MV-4-11 (cell line): ENCODE measurements around the gene JDP2.

ENCODE experiments used
- DNase-seq: peaks from one replicate; lab custom pipeline; 2025; lab: John Stamatoyannopoulos, UW

The JDP2 gene

DNA sequence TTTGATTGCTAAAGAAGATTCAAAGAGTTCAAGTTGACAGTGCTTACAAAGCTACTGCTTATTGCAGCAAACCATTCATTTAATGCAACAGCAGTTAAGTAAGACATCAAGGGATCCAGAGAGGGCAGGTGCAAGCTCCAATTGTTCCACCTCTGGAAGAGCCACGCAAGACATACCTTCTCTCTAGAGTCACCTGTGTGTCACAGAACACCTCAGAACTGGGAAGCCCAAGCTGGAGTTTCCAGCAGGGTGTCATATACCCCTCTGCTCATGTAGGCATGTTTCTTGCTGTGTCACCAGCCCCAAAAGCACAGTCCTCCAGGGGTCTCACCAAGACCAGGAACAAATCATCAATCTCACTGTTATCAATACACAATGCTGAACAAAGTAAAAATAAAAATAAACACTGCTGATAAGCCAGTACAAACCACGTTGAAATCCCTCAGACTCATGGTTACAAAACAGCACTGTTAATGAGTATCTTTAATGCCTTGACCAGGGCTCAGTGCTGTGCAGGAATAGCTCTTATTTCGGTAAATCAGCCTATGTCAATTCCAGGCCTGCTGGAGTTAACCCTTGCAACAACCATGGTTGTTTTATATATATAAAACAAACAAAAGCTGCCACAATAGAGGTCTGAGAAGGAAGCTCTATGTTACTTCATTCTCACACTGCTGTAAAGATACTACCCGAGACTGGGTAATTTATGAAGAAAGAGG lies 57.0 kb downstream of the JDP2 start:
- no peak for DNase-seq

DNA sequence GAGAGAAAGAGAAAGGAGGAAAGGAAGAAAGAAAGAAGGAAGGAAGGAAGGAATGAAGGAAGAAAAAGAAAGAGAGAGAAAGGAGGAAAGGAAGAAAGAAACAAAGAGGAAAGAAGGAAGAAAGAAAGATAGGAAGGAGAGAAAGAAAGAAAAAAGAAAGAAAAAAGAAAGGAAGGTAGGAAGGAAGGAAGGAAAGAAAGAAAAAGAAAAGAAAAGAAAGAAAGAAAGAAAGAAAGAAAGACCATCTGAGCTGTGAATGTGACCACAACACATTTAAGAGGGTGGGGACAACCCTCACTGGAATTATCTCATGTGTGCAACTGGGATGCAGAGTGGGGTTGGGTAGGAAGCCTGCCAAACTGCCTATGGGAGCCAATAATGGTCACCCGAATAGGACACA lies 58.5 kb downstream of the JDP2 start:
- no peak for DNase-seq

DNA sequence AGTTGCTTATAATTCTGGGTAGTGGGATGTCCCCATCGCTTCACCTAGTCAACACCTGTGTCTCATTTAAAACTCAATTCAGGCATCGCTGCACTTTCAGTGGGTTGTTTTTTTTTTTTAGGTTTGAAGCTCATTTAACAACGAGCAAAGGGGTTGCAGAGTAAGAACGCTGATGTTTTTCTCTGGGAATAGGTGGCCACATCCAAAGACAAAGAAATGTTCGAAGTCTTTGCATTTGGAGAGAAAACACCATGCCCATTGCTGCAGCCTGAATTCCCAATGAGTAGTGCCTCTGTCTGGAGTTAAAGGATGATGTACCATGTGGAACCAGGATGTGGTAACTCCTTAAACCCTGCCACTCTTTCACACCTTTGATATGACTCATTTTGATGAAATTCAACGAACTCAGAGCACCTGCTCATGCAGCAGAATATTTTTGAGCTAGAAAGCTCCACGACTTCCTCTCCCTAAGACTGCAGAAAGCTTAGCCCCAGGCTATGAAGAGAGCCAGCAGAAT lies 59.4 kb downstream of the JDP2 start:
- DNase-seq: no peak

DNA sequence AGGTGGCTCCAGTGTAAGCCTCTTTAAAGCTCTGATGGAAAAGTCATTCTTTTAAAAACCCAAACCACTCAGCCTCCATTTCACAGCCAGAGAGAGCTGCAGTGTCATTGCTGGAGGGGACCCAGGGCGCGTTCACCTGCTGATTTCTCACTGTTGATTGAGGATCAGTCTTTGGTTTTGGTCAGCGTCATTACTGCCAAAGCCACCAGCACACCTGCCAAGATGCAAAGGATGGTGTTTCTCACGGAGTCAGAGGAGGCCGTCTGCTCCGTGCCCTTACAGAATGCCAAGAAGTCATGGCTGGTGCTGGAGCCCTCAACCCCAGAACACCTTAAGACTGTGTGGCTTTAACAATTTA lies 61.6 kb downstream of the JDP2 start:
- DNase-seq: no peak

DNA sequence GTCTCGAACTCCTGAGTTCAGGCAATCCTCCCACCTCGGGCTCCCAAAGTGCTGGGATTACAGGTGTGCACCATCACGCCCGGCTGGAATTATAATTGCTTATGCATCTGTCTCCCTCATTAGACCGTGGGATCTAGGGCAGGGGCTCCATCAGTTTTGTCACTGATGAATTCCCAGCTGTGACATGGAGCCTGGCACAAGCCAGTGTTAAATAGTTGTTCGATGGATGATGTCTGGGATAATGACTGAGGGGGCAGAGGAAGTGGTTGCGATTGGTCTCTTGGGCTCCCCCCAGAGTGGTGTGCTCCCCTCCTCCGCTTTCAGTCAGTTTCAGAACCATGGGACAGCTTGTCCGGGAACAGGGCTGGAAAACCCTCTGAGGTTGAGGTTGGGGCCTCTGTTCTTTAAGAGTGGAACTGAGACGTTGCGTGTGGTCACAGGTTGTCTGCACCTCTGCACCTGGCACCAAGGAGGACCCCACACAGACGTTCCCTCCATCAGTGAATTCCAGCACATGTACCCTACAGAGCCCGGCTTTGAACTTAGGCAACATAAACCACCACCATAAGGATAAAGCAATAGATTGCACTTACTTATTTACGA lies 63.7 kb downstream of the JDP2 start:
- no peak for DNase-seq

DNA sequence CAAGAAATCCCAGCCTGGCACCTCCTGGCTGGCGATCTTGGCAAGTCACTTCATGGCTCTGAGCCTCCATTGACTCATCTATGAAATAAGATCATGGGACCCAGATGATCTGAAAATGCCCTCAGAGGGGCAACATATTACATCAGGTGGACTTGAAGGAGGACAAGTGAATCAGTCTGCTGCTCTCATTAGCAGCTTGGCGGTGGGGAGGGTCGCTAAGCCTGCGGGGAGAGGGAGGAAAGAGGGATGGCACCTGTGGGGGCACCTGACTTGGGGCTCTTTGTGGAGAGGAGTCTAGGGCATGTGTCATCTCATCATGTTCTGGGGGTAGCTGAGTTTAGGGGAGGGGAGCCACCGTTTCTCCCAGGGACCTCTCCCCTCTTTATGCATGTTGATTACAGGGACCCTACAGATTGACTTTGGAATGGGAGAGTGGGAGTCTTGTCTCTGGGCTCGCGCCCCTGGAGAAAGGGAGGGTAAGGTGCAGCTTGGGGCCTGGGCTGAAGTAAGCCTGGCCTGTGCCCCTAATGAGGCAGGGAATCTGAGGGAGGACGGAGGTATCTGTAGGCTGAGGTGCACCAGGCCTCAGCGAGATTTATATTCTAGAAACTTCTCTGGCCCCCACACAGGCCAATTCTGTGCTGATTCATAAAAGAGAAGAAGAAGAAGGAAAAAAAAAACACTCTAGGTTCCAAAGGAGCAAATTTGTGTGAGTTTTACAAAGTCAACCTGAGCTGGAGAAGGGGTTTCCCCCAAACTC lies 65.2 kb downstream of the JDP2 start:
- no peak for DNase-seq

DNA sequence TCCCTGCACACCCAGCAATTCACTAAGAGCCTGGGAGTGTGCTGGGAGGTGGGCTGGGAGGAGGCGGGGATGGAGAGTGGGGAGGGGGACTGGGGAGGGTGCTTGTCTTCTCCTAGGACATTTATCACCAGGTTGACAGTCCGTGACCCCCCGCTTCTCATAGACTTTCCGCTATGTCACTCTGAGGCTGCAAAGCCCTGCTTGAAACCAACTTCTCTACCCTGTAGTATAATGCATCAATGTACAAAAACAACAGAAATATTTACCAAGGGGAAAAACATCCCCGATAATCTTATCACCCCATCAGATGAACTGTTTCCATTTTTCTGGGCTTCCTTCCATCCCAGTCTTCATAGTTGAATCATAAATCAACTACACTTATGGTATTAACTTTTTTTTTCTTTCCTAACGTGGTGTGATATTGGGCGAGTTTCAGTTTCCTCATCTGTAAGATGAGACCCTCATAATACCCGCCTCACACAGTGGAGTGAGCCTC lies 65.8 kb downstream of the JDP2 start:
- no peak for DNase-seq

DNA sequence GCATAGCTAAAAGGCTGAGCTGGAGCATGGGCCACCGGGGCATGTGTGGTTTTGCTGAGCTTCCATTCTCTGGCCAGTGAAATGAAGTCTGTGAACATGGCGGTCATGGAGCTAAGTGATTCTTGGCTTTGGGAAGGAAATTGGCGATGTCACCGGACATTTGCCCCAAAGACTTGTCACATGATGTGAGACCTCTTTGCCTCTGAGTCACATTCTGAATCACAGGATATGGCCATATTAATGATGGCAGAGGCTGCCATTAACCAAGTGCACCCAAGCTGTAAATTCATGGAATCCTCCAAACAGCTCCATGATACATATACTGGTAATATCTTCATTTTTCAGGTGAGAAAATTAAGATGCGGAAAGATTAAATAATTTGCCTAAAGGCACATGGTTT lies 67.1 kb downstream of the JDP2 start:
- no peak for DNase-seq

DNA sequence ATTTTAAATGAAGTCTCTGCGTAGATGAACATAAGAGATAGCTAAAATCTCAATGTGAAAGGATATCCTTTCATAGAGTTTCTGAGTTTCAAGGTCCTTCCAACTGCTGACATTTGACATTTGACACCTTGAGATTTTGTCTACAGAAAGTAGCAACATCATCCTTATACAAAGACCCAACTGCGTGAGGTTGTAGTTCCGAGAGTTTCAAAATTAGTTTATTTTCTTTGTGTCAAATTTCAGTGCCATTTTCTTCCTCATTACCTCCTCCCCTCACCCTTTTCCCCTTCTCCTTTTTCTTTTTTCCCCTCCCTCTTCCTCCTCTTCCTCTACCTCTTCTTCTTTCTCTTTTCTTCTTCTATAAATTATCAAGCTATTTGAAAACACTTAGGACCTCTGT lies 67.6 kb downstream of the JDP2 start:
- DNase-seq: no peak

DNA sequence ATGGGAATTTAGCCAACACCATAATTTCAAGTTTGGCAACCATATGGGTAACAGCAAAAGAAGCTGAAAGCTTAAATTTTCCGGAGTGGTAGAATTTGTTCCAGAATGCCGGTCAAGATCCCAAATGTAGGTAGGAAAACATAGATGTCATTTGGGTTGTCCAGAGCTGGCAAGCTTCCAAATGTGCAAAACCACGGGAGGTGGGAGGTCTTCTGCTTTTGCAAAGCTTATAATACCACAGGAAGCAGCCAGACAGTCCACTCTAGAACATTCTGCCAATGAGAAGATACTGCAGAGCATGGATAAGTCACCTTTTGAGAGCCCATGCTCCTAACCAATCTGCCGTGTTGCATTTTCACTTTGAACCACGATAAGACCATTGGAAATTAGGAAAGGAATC lies 68.1 kb downstream of the JDP2 start:
- DNase-seq: peak; percentile 40

DNA sequence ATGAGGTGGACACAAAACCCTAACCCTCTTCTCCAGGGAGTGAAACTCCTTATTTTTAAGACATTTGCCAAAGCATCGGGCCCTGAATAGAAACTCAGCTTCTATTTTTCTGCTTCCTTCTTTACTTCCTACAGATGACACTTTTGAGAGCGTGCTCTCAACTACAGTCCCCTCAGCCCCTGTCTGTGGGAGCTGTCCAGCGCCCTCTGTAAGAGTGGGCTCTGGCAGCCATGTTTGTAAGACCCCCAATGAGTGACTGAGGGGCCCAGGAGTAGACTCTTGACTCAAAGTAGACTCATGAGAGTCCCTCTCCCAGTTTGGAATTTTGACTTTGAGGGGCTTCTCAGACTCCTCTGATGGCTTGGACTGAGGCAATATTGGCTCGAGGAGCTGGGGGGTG lies 68.9 kb downstream of the JDP2 start:
- DNase-seq: peak; percentile 55

DNA sequence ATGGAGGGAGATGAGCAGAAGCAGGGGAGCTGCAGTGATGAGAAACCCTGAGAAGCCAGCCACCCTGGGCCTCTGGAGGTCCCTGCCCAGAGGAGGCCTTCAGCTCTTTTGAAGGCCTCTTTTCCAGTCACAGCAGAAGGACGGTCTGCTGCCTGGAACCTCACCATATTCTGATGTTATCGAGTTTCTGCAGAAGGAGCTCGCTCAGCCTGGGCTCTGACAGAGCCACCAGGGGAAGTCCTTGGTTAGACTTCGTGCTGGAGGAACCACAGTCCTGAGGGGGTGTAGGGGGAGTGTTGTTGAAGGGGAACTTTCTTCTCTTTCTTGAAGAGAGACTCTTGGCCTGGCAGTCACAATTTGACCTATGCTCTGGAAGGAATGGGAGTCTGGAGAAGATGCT lies 69.4 kb downstream of the JDP2 start:
- peak; percentile 60 for DNase-seq

DNA sequence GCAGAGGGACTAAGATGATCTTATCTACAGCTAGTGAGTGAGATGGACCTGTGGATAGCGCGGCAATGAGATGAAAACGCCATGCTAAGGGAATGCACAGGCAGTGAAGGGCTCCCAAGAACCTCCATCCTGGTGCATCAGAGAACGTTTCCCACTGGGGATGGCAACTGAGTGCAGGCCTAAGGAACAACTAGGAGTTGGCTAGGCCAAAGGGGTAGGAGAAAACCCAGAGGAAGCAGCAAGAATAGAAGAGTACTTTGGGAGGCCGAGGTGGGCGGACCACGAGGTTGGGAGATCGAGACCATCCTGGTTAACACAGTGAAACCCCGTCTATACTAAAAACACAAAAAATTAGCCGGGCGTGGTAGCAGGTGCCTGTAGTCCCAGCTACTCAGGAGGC lies 69.9 kb downstream of the JDP2 start:
- DNase-seq: no peak

DNA sequence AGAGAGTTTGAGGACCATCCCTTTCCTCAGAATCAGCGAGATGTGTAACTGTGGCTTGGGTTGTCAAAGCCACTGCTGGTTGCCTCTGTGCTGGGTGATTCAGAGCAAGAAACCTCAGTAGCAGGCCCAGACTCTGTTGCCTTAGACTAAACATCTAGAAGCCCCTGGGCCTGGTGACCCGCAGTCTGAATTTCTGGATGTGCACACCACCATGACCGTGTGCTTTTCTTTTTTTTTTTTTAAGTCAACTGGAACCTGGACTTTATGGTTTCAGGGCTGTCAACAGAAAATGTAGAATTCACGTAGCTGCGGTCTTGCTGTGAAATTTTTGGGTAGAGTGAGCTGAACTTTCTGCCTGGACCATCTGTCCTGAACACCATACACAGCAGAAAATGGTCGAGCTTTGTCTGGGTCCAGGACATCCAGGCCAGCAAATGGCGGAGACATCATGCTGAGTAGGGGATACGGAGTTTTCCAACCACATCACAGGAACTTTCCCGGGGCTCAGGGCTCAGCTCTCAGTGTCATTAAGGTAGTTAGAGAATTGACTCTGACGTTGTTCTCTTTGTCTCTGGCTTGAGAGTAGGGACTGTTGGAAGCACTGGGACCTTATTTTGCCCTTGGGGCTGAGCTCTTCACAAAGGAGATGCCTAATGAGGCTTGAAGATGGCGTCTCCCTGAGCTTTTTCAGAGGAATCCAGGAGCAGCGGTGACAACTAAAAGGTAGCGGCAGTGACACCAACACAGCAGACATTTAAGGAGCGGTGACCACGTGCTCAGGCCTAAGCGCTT lies 71.5 kb downstream of the JDP2 start:
- no peak for DNase-seq

DNA sequence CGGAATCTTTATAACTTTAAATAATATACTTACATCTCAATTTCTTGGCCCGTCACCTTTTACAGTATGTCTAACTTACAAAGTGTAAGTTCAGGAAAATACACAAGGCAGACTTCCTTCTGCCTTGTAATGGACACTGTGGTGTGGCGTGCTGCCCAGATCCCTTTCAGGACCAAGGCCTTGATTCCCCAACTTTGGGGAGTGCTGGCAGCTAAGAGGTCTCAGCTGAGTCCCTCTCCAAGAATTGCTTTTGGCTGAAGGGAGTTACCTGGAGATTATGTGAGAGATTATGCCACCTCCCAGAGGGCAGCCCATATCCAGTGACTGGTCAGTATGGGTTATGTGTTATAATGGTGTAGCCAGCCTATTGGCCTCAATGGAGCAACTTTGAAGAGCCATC lies 73.3 kb downstream of the JDP2 start:
- no peak for DNase-seq

DNA sequence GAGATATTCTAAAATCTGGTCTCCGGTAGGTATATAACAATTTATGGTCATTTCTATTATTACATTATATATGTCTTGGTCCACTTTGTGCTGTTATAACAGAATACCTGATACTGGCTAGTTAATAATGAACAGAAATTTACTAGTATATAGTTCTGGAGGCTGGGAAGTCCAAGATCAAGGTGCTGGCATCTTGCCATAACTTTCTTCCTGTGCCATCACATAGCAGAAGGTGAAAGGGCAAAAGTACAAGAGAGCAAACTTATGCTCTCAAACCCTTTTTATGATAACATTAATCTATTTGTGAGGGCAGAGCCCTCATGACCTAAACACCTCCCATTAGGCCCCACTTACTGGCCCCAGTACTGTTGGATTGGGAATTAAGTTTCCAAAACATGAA lies 76.6 kb downstream of the JDP2 start:
- DNase-seq: no peak

DNA sequence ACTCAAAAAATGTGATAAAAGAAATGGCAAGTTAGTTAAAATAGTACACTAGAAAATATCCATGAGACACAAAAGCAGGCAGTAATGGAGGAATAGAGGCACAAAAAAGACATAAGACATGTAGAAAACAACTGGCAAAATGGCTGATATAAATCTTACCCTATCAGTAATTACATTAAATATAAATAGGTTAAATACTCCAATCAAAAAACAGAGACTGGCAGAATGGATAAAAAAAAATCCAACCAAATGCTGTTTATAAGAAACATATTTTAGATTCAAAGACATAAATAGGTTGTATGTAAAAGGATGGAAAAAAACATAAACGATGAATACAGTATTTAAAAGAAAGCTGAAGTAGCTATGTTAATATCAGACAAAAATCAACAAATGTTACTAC lies 79.1 kb downstream of the JDP2 start:
- no peak for DNase-seq

DNA sequence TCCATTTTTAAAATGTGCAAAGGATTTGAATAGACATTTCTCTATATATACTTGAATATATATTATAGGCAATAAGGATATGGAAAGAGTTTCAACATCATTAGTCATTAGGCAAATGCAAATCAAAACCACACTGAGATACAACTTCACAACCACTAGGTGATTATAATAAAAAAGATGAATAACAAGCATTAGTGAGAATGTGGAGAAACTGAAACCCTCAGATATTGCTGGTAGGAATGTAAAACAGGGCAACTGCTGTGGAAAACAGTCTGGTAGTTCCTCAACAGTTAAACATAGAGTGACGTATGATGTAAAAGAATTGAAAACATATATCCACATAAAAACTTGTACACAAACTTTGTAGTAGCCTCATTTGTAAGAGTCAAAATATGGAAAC lies 82.7 kb downstream of the JDP2 start:
- DNase-seq: no peak

DNA sequence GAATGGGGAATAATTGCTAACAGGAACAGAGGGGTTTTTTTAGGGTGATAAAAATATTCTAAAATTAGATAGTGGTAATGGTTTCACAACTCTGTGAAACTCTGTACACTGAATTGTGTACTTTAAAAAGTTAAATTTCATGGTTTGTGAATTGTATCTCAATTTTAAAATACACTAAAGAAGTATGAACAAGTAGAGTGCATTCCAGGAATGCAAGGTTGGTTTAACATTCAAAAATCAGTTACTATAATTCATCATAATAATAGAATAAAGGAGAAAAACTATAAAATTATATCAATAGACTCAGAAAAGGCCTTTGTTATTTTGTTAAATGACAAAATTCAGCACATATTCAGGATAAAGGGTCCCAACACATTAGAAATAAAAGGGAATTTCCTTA lies 83.4 kb downstream of the JDP2 start:
- no peak for DNase-seq

DNA sequence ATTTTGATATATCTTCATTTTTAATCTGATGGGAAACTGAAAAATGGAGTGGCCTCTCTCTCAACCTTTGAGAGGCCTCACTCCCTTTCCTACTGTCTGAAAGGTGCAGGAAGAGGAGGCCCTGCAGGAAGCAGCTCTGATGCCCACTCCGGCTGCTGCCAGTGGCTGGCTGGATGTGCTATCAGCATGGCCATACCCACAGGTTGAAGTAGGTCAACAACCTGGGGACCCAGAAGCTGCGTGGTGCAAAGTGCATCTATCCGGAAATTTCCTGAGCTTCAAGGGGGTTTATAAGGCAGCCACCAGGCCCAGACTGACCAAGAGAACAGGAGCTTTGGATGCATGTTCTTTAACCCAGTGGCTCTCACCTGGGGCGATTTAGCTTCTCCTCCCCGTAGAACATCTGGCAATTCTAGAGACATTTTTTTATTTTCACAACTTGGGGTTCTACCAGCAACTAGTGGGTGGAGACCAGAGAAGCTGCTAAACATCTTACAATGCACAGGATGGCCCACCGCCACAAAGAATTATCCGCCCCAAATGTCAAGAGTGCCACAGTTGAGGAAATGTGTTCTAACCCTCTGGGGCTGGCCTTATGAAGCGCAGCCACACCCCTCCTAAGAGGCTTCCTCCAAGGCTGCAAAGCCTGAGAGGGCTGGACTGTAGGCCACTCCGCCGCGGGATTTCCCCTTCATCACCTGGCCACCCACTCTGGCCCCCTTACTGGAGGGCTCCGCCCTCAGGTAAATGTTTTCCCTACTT lies 86.3 kb downstream of the JDP2 start:
- no peak for DNase-seq
